ENCODE measurements around the gene DTD1.

The DTD1 gene

DNA sequence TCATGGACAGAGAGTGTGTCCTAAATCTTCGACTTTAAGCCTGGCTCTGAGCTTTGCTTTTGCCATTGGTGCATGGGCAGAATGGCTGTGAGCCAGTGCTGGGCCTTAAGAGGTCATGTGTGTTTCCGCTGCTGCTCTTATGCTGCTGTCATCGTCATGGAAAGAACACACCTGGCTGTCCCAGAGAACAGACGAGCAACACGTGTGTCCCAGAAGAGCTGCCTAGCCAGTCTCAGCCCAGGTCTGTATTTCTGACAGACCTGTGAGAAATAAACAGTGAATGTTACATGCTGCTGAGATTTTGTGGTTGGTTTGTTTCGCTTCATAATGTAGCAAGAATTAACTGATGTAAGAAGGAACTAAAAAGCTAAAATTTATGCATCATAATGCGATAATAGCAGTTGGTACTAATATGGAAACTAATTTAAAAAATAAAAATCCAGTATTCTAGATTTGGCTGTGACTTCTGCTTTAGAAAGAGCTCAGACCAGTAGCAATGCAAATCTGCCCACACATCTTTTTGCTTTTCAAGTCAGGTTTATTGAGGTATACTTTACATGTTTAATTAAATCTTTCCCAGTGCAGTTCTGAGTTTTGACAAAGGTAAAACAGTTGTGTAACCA lies 214.3 kb downstream of the DTD1 start:
- TF ChIP-seq CTCF (IDR thresholded peaks at IDR 0.05; ENCODE audit: low read depth, low read length) = no peak
- no peak overlapping the region for H3K4me3 ChIP-seq (ENCODE audit: low read depth, low read length)
- in situ Hi-C loops (cut with HindIII; ENCODE audit: low sequenced_read_pairs) = no loop called here
- no peak for DNase-seq (ENCODE audit: low read depth, low spot score)

DNA sequence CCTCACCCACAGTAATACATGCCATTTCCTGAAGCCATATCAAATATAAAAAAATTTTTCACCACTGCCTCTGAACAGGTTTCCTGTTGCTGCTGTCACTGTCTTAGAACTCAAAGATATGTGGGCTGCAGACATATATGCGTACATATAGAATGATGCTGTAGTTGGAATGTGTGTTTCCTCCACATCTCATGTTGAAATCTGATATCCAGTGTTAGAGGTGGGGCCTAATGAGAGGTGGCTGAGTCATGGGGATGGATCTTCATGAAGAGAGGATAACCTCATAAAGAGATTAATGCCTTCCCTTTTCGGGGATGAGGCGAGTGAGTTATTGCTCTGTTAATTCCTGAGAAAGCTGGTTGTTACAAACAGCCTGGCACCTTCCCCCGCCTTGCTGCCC lies 218.0 kb downstream of the DTD1 start:
- H3K4me3 ChIP-seq (ENCODE audit: low read depth, low read length) = no peak overlapping the region
- DNase-seq (ENCODE audit: low read depth, low spot score) = no peak
- TF ChIP-seq CTCF (IDR thresholded peaks at IDR 0.05; ENCODE audit: low read depth, low read length) = no peak
- in situ Hi-C loops (cut with HindIII; ENCODE audit: low sequenced_read_pairs) = no loop called here

DNA sequence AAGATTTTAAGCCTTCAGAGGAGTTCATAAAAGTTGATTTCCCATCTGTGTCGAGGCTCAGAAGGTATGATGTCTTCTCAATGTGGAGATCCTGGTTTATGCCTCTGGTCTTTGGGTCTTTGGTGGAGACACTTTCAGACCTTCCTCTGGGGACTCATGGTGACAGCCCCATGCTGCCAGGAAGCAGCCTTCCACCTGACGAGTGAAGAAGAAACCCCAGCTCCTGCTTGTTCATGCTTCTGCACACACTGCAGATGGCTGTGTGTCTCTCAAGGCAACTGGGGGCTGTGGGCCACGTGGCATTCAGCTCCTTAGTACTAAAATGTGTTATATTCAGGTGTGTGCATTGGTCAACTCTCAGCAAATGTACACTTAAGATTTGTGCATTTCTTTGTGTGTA lies 220.9 kb downstream of the DTD1 start:
- in situ Hi-C loops (cut with HindIII; ENCODE audit: low sequenced_read_pairs) = no loop called here
- no peak for TF ChIP-seq CTCF (IDR thresholded peaks at IDR 0.05; ENCODE audit: low read depth, low read length)
- H3K4me3 ChIP-seq (ENCODE audit: low read depth, low read length) = no peak overlapping the region
- DNase-seq (ENCODE audit: low read depth, low spot score) = no peak

DNA sequence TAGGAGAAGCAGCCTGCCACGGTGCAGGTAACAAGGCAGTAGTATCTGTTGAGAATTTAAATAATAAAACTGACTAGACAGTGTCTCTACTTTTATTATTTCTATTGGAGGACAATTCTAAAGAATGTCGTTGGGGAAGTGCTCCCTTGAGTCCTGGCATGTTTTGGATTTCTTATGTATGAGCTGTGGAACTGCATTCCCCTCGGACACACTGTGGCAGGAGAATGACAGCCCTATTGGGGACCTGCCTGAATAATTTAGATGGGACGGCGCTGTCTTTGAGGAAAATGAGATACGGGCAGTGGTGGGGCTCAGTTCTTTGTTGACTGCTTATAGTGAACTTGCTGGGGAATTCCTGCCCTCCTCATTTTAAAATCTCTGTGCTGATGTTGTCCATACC lies 223.3 kb downstream of the DTD1 start:
- no peak for DNase-seq (ENCODE audit: low read depth, low spot score)
- no peak overlapping the region for H3K4me3 ChIP-seq (ENCODE audit: low read depth, low read length)
- in situ Hi-C loops (cut with HindIII; ENCODE audit: low sequenced_read_pairs) = no loop called here
- no peak for TF ChIP-seq CTCF (IDR thresholded peaks at IDR 0.05; ENCODE audit: low read depth, low read length)

- DNase-seq (ENCODE audit: low read depth, low spot score) = no peak
Observed at GRCh38 chr20:18811904-18812303, 224.1 kb downstream of the DTD1 start.

GRCh38 chr20:18813483-18813882 lies 225.6 kb downstream of the DTD1 start, which contains the start of gene SCP2D1:
SCP2D1 (plus strand) TSS chr20:18813783; CDS start chr20:18813816, 33 bp downstream.
- DNase-seq (ENCODE audit: low read depth, low spot score) = no peak
- no peak for TF ChIP-seq CTCF (IDR thresholded peaks at IDR 0.05; ENCODE audit: low read depth, low read length)
- in situ Hi-C loops (cut with HindIII; ENCODE audit: low sequenced_read_pairs) = no loop called here
- no peak within 1 kb of the TSS for H3K4me3 ChIP-seq (ENCODE audit: low read depth, low read length)

More at GRCh38 chr20:18811904-18812303, 224.1 kb downstream of the DTD1 start:
- H3K4me3 ChIP-seq (ENCODE audit: low read depth, low read length) = no peak overlapping the region
- no peak for TF ChIP-seq CTCF (IDR thresholded peaks at IDR 0.05; ENCODE audit: low read depth, low read length)
- in situ Hi-C loops (cut with HindIII; ENCODE audit: low sequenced_read_pairs) = no loop called here
